ENCODE data around the gene FAM221B. TPM values are rescaled to one million over a fixed set of nuclear protein-coding genes. Genes with fewer than 3 reads are reported as not detected.
A peak's percentile ranks its signal among the peaks of the same experiment; 100 is the strongest.

FAM221B gene
- total and polyA plus RNA-seq, 9 donors, result not detected

DNA sequence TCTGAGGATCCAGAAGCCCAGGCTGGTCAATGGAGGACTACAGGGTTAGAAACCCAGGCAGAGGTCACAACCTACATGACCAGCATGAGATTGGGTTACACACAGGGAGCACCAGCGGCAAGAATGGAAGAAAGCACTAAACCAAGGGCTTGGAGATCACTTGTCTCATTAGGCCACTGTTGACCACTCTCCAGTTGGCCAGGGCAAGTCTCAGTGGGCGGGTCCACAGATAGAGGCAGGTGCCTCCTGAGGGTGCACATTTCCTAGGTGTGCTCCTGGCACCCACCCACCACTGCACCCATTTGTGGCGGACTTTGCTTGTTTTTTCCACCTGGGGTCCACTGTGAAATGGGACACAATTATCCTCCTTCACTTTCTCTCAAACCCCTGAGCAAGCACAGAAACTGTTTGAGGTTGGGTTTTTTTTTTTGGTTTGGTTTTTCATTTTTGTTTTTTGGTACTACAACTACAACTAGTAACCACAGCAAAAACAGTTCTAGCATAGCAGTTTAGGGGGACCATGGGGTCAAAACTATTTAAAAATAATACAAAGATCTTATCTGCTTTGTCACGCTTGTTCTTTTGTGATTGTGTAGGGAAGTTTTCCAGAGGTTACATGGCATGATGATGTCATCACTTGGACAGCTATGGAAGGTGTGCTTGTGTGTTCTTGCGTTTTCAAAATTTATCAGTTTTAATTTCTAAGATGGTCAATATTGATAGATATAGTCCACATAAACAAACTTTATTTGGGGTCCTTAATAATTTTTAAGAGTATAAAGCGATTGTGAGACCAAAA lies 31.0 kb downstream of the FAM221B start:
- no peak for DNase-seq

DNA sequence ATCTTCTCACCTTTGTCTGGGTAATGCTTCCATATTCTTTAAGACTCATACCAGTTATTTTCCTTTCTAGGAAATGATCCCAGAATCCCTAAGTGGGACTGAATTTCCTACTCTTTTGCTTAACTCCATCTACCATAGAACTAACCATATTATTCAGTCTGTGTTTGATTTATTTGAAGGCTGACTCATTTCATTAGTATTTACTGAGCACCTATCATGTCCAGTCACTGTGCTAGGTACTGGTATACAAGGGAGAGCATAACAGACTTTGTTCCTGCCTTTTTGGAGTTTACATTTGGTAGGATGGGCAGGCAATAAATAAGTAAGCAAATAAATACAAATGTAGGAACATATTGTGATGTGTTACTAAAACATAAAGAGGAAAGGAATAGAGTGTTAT lies 32.8 kb downstream of the FAM221B start:
- no peak for DNase-seq
- H3K27me3 ChIP-seq, result no peaks in the 10 kb centered on the region
- no peak overlapping the region for H3K4me3 ChIP-seq
- H3K4me1 ChIP-seq (ENCODE audit: insufficient read depth), result peaks cover 7% of the 10 kb centered on the region
- TF ChIP-seq, protein P1, sequence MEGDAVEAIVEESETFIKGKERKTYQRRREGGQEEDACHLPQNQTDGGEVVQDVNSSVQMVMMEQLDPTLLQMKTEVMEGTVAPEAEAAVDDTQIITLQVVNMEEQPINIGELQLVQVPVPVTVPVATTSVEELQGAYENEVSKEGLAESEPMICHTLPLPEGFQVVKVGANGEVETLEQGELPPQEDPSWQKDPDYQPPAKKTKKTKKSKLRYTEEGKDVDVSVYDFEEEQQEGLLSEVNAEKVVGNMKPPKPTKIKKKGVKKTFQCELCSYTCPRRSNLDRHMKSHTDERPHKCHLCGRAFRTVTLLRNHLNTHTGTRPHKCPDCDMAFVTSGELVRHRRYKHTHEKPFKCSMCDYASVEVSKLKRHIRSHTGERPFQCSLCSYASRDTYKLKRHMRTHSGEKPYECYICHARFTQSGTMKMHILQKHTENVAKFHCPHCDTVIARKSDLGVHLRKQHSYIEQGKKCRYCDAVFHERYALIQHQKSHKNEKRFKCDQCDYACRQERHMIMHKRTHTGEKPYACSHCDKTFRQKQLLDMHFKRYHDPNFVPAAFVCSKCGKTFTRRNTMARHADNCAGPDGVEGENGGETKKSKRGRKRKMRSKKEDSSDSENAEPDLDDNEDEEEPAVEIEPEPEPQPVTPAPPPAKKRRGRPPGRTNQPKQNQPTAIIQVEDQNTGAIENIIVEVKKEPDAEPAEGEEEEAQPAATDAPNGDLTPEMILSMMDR (IDR thresholded peaks at IDR 0.05), result no peak
- no peak for TF ChIP-seq POLR2A (IDR thresholded peaks at IDR 0.05)
- TF ChIP-seq EP300 (IDR thresholded peaks at IDR 0.05), result no peak
- intact Hi-C loops (cut with DNase I), result loop anchor here in 1 of 4 donors (10.0 kb wide), 1 partner anchor 149 kb away; no protein-coding TSS in a partner anchor
- no peaks in the 10 kb centered on the region for H3K9me3 ChIP-seq
- H3K27ac ChIP-seq, result no peak overlapping the region
- no peaks in the 10 kb centered on the region for H3K36me3 ChIP-seq

More for the DNA sequence above, 31.0 kb downstream of the FAM221B start:
- Histone ChIP-seq H3K36me3 (no peaks in the 10 kb centered on the region), H3K4me3 (no peak overlapping the region), H3K9me3 (no peaks in the 10 kb centered on the region), H3K4me1 (ENCODE audit: insufficient read depth) (peaks cover 3% of the 10 kb centered on the region), H3K27ac (no peak overlapping the region), H3K27me3 (no peaks in the 10 kb centered on the region)
- TF ChIP-seq POLR2A (IDR thresholded peaks at IDR 0.05), result no peak
- no peak for TF ChIP-seq EP300 (IDR thresholded peaks at IDR 0.05)
- TF ChIP-seq, protein P1 (IDR thresholded peaks at IDR 0.05), result no peak
- WGBS, 3 donors, result 86 to 88% (median 87%) methylated on average over 6 of the region's 6 CpGs
- intact Hi-C loops (cut with DNase I), result loop anchor here in 1 of 4 donors (10.0 kb wide), 1 partner anchor 147 kb away; no protein-coding TSS in a partner anchor

DNA sequence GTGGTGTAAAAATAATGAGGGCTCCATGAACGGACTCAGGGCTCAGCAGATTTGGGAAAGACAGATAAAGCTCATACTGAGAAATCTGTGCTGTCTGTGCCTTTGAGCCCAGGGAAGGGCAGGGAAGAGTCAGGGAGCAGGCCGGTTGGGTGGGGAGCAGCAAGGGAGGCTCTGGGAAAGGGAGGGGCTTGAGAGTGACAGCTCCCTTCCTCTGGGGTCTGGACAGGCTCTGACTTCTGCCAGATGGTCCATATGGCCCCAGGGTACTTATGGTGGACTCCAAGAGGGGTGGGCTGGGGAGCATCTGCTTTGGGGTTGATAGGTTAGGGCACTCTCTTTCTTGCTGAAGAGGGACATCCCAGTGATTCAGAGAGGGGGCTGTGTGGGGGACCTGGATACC lies 35.1 kb downstream of the FAM221B start:
- Histone ChIP-seq H3K9me3 (no peaks in the 10 kb centered on the region), H3K27ac (no peak overlapping the region), H3K36me3 (no peaks in the 10 kb centered on the region), H3K4me3 (no peak overlapping the region), H3K27me3 (no peaks in the 10 kb centered on the region), H3K4me1 (ENCODE audit: insufficient read depth) (peaks cover 7% of the 10 kb centered on the region)
- DNase-seq, result no peak
- 29 to 41% (median 37%) methylated on average over 2 of the region's 2 CpGs for WGBS, 3 donors
- no peak for TF ChIP-seq POLR2A (IDR thresholded peaks at IDR 0.05)
- TF ChIP-seq, protein P1 (IDR thresholded peaks at IDR 0.05), result no peak
- no peak for TF ChIP-seq EP300 (IDR thresholded peaks at IDR 0.05)
- intact Hi-C loops (cut with DNase I), result loop anchor here in 3 of 4 donors (5.0 to 10.0 kb wide), 4 partner anchors 89 to 154 kb away; no protein-coding TSS in a partner anchor

DNA sequence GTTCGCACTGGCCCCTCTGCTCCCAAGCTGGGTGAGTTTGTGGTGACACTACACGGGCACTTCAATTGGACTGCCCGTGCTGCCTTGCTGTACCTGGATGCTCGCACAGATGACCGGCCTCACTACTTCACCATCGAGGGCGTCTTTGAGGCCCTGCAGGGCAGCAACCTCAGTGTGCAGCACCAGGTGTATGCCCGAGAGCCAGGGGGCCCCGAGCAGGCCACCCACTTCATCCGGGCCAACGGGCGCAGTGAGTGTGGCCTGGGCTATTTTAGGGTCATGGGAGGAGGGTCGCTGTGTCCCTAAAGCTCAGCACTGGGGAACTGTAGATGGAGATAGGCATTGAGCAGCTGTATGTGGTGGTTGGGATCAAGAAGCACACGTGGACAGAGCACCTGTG lies 35.7 kb downstream of the FAM221B start:
- no peak for DNase-seq
- no peaks in the 10 kb centered on the region for H3K9me3 ChIP-seq
- H3K4me3 ChIP-seq, result peak overlapping the region; percentile 33
- peaks cover 7% of the 10 kb centered on the region for H3K4me1 ChIP-seq (ENCODE audit: insufficient read depth)
- no peaks in the 10 kb centered on the region for H3K27me3 ChIP-seq
- H3K36me3 ChIP-seq, result no peaks in the 10 kb centered on the region
- H3K27ac ChIP-seq, result no peak overlapping the region
- 75 to 82% (median 80%) methylated on average over 14 of the region's 14 CpGs for WGBS, 3 donors
- intact Hi-C loops (cut with DNase I), result loop anchor here (1.0 to 10.0 kb wide), 5 partner anchors 89 to 154 kb away; no protein-coding TSS in a partner anchor
- TF ChIP-seq EP300 (IDR thresholded peaks at IDR 0.05) (no peak), POLR2A (IDR thresholded peaks at IDR 0.05) (no peak)
- TF ChIP-seq, protein P1 (IDR thresholded peaks at IDR 0.05), result no peak
